Skeletal muscle satellite cell (primary cell): ENCODE results near the gene POLR2B.

Experiments used
- H3K27me3 ChIP-seq: 2 replicates; pipeline ENCODE4 v1.7.0; 2013; ENCODE audit warnings: low read length; ENCODE audit not compliant: control insufficient read depth, insufficient read depth
- H3K36me3 ChIP-seq: 2 replicates; pipeline ENCODE4 v1.7.0; 2013; ENCODE audit warnings: mild to moderate bottlenecking, control low read depth, low read length; ENCODE audit not compliant: insufficient read depth
- H3K4me1 ChIP-seq: 2 replicates; pipeline ENCODE4 v1.7.0; 2013; ENCODE audit warnings: low read length; ENCODE audit not compliant: control insufficient read depth, insufficient read depth
- H3K4me2 ChIP-seq: 2 replicates; pipeline ENCODE4 v1.7.0; 2013; ENCODE audit warnings: mild to moderate bottlenecking, low read length
- H3K4me3 ChIP-seq: 2 replicates; pipeline ENCODE4 v1.7.0; 2013; ENCODE audit warnings: low read length
- H3K9ac ChIP-seq: 2 replicates; pipeline ENCODE4 v1.7.0; 2013; ENCODE audit warnings: mild to moderate bottlenecking, low read depth, low read length, moderate library complexity
- H3K9me3 ChIP-seq: replicated peaks from 2 replicates; pipeline ENCODE4 v1.7.0; 2013; ENCODE audit warnings: mild to moderate bottlenecking, control low read depth, low read length

Gene POLR2B

DNA sequence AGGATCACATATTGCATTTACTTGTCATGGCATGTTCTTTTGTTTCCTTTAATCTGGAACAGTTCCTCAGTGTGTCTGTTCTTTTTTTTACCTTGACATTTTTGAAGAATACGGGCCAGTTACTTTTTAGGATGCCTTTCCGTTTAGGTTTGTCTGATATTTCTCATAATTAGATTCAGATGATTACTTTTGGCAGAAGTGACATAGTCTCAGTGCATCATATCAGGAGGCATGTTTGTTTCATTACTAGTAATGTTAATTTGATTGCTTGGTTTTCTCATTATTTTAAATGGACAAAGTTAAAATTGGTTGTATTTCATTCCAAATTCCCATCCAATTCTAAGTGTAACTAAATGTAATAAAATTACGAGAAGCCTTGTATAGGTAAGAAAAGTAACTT, 8.3 kb downstream of the POLR2B start:
- Histone ChIP-seq H3K4me3 (no peak overlapping the region), H3K4me2 (no peak overlapping the region), H3K4me1 (peaks cover 9% of the 10 kb centered on the region), H3K9me3 (no peaks in the 10 kb centered on the region), H3K9ac (no peak overlapping the region), H3K36me3 (peaks cover 57% of the 10 kb centered on the region), H3K27me3 (no peaks in the 10 kb centered on the region)

DNA sequence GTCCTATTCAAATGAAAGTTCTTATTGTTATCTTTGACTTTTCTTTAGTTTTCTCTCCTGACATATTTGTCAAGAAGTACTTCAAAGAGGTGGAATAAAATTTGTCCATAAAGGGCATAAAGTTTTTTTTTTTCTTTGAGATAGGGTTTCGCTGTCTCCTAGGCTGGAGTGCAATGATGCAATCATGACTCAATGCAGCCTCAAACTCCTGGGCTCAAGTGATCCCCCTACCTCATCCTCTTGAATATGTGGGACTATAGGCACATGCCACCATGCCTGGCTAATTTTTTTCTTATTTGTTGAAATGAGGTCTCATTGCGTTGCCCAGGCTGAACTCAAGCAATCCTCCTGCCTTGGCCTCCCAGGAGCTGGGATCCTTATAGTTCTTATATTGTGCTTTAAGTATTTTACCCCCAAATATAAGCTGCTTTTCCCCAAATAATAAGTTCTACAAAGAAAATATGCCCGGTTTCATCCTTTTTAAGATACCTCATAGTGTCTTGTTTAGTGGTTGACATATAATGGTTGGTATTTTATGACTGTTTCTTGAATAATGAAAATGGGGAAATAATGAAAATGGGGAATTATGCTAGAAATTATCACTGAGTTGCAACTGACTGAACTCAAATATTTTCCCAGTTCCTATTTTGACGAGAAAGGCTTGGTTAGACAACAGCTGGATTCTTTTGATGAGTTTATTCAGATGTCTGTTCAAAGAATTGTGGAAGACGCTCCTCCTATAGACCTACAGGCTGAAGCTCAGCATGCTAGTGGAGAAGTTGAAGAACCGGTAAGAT, 11.6 kb downstream of the POLR2B start:
- Histone ChIP-seq H3K9ac (no peak overlapping the region), H3K4me2 (no peak overlapping the region), H3K36me3 (peaks cover 73% of the 10 kb centered on the region), H3K4me3 (no peak overlapping the region), H3K27me3 (no peaks in the 10 kb centered on the region), H3K9me3 (no peaks in the 10 kb centered on the region), H3K4me1 (peaks cover 9% of the 10 kb centered on the region)

DNA sequence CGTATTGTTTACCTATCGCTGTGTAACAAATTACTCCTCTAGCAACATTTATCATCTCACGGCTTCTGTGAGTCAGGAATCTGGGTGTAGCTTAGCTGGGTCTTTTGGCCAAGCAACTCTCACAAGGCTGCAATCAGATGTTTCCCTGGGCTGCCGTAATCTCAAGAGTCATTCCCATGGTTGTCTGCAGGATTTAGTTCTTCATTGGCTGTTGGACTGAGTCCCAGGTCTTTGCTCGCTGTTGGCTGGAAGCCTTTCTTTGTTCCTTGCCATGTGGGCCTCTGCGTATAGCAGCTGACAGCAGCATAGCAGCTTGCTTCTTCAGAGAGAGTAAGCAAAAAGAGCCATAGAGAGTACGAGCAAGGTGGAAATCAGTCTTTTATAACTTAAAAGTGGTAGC, 16.8 kb downstream of the POLR2B start:
- H3K4me3 ChIP-seq, result no peak overlapping the region
- H3K9me3 ChIP-seq, result no peaks in the 10 kb centered on the region
- no peak overlapping the region for H3K4me2 ChIP-seq
- H3K36me3 ChIP-seq, result peaks cover 74% of the 10 kb centered on the region
- peaks cover 5% of the 10 kb centered on the region for H3K4me1 ChIP-seq
- no peak overlapping the region for H3K9ac ChIP-seq
- no peaks in the 10 kb centered on the region for H3K27me3 ChIP-seq

DNA sequence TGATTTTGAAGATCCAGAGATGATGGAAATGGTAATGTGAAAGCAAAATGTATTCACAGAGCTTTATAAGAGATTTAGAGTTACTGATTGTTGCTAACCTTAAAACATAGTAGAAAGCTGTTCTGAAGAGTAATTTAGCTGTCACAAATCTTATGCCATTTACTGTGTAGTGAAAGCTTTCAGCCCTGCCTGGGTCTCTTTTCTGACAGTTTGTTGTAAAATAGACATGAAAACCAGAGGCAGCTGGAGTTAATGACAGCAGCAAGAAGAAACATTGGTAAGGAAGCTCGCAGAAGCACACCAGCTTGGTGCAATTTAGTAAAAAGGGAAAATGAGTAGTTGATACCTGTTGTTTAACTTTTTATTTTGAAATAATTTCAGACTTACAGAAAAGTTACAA, 21.1 kb downstream of the POLR2B start:
- Histone ChIP-seq H3K36me3 (peaks cover 70% of the 10 kb centered on the region), H3K9ac (no peak overlapping the region), H3K27me3 (no peaks in the 10 kb centered on the region), H3K4me3 (no peak overlapping the region), H3K4me1 (peaks cover 5% of the 10 kb centered on the region), H3K9me3 (no peaks in the 10 kb centered on the region), H3K4me2 (no peak overlapping the region)

DNA sequence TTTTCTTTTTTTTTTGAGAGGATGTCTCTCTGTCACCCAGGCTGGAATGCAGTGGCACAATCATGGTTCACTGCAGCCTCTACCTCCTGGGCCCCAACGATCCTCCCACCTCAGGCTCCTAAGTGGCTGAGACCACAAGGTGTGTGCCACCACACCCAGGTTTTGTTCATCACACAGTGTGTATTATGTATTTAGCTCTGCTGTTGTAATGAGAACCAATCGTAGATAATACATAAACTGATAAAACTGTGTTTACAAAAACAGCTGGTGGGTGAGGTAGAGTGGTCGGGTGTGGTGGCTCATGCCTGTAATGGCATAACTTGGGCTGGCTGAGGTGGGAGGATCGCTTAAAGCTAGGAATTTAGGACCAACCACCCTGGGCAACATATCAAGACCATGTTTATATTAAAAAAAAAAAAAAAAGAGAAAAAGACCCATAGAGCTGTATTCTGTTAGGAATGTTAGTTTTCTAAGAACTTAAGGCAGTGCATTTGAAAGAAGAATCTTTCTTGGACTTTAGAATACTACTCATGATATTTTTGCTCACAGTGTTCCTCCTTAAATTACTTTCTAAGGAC, 34.9 kb downstream of the POLR2B start:
- Histone ChIP-seq H3K36me3 (peaks cover 70% of the 10 kb centered on the region), H3K4me1 (no peaks in the 10 kb centered on the region), H3K9ac (no peak overlapping the region), H3K9me3 (no peaks in the 10 kb centered on the region), H3K27me3 (no peaks in the 10 kb centered on the region), H3K4me2 (no peak overlapping the region), H3K4me3 (no peak overlapping the region)

DNA sequence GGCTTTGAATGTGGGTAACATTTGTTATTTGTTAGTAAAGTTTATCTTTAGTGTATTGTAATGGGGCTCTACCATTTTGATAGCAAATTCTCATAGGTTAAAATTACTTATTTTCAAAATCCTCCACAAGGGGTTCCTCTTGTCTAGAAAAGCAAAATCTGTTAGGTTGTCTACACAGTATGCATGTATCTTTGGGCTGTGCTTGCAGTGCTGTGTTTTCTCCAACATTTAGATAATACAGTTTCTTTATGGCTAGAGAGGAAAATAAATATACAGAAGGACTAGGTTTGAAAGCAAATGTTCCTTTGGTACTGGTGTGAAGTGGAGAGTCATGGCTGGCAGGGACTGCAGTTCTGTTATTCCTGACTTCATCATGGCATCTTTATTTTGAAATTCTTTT, 40.3 kb downstream of the POLR2B start:
- Histone ChIP-seq H3K27me3 (no peaks in the 10 kb centered on the region), H3K9ac (no peak overlapping the region), H3K4me2 (no peak overlapping the region), H3K36me3 (peaks cover 72% of the 10 kb centered on the region), H3K9me3 (no peaks in the 10 kb centered on the region), H3K4me1 (peaks cover 34% of the 10 kb centered on the region), H3K4me3 (no peak overlapping the region)

DNA sequence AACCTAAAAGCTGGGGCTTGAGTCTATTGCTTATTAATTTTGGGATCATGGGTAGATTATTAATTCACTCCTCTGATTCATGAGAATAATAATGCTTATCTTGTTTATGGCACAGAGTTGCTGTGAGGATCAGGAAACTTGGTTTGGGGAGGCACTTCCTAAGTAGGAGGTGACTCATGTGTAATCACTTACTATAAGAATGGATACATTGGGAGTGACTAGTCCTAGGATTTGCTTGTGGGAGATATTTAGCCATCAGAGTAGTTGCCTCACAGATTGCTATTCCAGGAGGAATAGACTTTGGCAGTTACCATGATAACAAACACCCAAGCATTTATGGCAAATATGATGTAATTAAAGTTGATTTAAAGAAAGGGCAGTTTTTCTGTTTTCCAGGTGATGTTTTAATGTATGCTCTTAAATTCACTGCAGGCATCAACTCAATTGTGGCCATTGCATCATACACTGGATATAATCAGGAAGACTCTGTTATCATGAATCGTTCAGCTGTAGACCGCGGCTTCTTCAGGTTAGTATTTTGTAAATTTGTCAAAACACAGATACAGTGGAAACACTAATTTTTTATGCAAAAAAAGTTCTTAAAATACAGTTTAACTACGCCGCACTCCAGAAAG, 41.9 kb downstream of the POLR2B start:
- Histone ChIP-seq H3K4me1 (peaks cover 34% of the 10 kb centered on the region), H3K36me3 (peaks cover 75% of the 10 kb centered on the region), H3K9ac (peak overlapping the region; percentile 14)

DNA sequence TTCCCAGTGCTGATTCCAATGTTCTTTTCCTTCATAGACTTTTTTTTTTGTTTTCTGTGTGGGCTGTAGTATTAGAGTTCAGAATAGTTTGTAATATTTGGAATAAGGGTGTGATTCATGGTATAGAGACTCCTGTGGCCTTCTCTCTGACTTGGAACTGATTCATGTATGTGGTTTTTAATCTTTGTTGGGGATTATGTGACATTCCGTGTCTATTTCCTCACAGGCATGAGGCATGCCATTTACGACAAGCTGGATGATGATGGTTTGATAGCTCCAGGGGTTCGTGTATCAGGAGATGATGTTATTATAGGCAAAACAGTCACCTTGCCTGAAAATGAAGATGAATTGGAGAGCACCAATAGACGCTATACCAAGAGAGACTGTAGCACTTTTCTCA, 44.4 kb downstream of the POLR2B start:
- Histone ChIP-seq H3K4me3 (no peak overlapping the region), H3K9ac (peak overlapping the region; percentile 35), H3K4me1 (peaks cover 34% of the 10 kb centered on the region), H3K9me3 (no peaks in the 10 kb centered on the region), H3K27me3 (no peaks in the 10 kb centered on the region), H3K36me3 (peaks cover 67% of the 10 kb centered on the region), H3K4me2 (no peak overlapping the region)

More for the DNA sequence above, 41.9 kb downstream of the POLR2B start:
- Histone ChIP-seq H3K27me3 (no peaks in the 10 kb centered on the region), H3K4me3 (no peak overlapping the region), H3K4me2 (no peak overlapping the region), H3K9me3 (no peaks in the 10 kb centered on the region)

DNA sequence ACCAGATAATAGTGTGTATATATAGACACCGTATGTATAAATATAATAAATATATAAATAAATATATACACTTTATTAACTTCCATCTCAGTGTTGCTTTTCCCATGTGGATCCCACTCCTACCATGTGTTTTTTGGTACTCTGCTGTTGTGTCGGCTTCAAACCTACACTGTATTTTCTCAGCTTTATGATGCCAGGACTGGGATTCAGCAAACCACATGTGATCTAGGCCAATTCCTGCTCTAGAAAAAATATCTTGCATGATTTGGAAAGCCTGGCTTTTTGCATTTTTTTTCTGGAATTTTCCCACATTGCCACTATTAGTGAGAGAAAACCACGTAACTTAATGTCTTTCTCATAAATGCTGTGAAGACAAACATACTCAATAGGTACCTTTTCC, 55.8 kb downstream of the POLR2B start:
- no peak overlapping the region for H3K4me2 ChIP-seq
- H3K36me3 ChIP-seq, result peaks cover 55% of the 10 kb centered on the region
- H3K4me3 ChIP-seq, result no peak overlapping the region
- peaks cover 6% of the 10 kb centered on the region for H3K4me1 ChIP-seq
- no peaks in the 10 kb centered on the region for H3K27me3 ChIP-seq
- no peaks in the 10 kb centered on the region for H3K9me3 ChIP-seq
- H3K9ac ChIP-seq, result no peak overlapping the region

DNA sequence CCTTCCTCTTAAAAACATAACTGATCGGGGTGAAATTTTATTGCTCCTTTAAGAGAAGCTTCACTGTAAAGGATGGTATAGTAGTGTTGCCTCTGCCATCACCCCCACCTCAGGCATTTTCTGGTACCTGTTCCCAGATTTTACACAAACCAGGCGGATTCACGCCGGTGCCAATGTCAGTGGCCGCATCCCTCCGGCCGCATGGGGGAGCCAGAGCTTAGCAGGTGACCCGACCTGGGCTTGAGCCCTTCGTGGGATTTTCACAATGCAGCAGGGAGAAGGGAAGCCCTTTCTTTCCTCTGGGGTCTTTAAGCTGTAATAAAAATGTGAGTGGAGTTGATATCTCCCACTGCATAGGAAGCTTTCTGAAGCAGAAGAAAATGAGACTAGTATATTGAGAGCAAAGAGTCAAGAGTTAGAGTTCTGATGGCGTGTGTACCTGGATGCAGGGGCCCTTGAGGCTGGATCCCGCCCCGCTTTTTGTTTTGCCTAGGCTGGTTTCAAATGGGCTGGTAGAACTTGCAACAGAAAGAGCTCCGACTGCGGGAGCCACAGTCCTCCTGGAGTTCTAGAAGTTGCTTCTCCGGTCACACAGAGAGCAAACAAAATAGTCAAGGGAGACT, 59.4 kb downstream of the POLR2B start:
- Histone ChIP-seq H3K4me1 (peaks cover 15% of the 10 kb centered on the region), H3K27me3 (no peaks in the 10 kb centered on the region), H3K9ac (no peak overlapping the region), H3K4me3 (no peak overlapping the region), H3K9me3 (no peaks in the 10 kb centered on the region), H3K36me3 (peaks cover 32% of the 10 kb centered on the region), H3K4me2 (no peak overlapping the region)

DNA sequence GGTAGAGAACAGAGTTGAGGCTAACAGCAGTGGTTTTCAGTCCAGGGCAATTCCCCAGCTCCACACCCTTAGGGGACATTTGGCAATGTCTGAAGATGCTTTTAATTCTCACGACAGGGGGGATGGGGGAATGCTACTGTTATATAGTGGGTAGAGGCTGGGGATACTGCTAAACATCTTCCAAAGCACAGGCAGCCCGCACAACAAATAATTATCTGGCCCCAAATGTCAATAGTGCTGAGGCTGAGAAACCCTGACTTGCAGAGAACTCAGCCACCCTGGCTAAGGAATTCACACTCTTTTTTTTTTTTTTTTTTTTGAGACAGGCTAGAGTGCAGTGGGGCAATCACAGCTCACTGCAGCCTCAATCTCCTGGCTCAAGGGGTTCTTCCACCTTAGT, 60.6 kb downstream of the POLR2B start:
- Histone ChIP-seq H3K4me1 (peaks cover 27% of the 10 kb centered on the region), H3K9ac (no peak overlapping the region), H3K9me3 (no peaks in the 10 kb centered on the region), H3K4me3 (no peak overlapping the region), H3K27me3 (no peaks in the 10 kb centered on the region), H3K4me2 (no peak overlapping the region), H3K36me3 (peaks cover 27% of the 10 kb centered on the region)
